ENCODE data around the gene PPAT.

GRCh38 chr4:56426273-56426672, 9.1 kb downstream of the PPAT start:
- TF ChIP-seq CTCF (IDR thresholded peaks at IDR 0.05 in 4 of 5, conservative IDR thresholded peaks at IDR 0.05 in 1 of 5), result no peak
- no peak for TF ChIP-seq POLR2A (IDR thresholded peaks at IDR 0.05)
